SU-DHL-6 (cell line): ENCODE results near the gene SDCCAG8.

Experiments used
- EZH2phosphoT487 ChIP-seq: fragments of 200-600 bp; sonication (generic), shearing (Covaris generic); conservative IDR thresholded peaks from 2 replicates; pipeline ENCODE4 v1.6.1; 2018; ENCODE audit warnings: mild to moderate bottlenecking, antibody characterized with exemption, low read length, moderate library complexity, mixed read lengths
- TF ChIP-seq, protein P1 (sequence below): fragments of 200-600 bp; sonication (generic); IDR thresholded peaks from one replicate; pipeline ENCODE4 v1.5.1; 2017; ENCODE audit warnings: antibody characterized with exemption, mild to moderate bottlenecking, low read length, moderate library complexity; ENCODE audit not compliant: insufficient read depth, poor library complexity, severe bottlenecking

DNA sequence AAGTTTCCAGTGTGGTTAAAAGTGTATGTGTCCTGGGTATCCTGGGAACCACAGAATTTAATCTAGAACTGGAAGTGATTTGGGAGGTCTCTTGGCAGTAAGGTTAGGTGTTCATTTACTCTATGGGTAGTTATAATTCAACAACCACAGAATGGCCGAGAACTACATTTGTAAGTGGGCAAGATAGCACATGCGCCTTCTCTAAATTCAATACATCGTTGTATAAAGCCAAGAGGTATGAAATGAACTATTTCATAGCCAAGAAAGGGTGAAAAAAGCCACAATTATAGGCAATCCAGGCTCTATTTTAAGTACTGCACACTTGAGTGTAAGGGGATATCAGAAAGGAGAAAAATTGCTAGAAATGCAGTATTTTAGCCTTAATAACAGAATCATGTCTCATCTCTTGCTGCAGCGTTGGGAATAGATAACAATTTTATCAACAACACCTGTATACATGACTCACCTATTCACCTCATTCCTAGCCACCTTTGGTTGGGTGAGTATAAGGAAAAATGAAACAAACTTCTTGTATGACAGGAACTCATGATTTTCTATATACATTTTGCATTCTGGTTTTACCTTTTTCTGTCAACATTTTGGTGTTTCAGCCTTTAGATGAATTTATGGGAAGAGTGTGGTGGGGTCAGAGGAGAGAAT lies 4.5 kb downstream of the SDCCAG8 start:
- TF ChIP-seq, protein P1, sequence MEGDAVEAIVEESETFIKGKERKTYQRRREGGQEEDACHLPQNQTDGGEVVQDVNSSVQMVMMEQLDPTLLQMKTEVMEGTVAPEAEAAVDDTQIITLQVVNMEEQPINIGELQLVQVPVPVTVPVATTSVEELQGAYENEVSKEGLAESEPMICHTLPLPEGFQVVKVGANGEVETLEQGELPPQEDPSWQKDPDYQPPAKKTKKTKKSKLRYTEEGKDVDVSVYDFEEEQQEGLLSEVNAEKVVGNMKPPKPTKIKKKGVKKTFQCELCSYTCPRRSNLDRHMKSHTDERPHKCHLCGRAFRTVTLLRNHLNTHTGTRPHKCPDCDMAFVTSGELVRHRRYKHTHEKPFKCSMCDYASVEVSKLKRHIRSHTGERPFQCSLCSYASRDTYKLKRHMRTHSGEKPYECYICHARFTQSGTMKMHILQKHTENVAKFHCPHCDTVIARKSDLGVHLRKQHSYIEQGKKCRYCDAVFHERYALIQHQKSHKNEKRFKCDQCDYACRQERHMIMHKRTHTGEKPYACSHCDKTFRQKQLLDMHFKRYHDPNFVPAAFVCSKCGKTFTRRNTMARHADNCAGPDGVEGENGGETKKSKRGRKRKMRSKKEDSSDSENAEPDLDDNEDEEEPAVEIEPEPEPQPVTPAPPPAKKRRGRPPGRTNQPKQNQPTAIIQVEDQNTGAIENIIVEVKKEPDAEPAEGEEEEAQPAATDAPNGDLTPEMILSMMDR, result no peak
- no peak for TF ChIP-seq EZH2phosphoT487
